Activated naive CD4-positive, alpha-beta T cell treated with anti-CD3 and anti-CD28 coated beads, Interleukin-2, amount 10 ng/mL, durations not matched to agents 7 days and 5 days (primary cell): ENCODE results near the gene LRPAP1.

ENCODE experiments used
- CTCF ChIA-PET: fragments of 350-600 bp; sonication (Branson Sonifier 250); formaldehyde crosslinking; loops from one replicate; lab custom pipeline; 2021; ENCODE audit warnings: antibody characterized with exemption; lab: Charles Lee
- DNase-seq: peaks from one replicate; pipeline ENCODE4 v3.0.0-alpha.2; 2020
- H3K27ac Mint-ChIP-seq: one replicate; pipeline ENCODE4 v1.8.0; 2021; ENCODE audit warnings: mild to moderate bottlenecking, moderate library complexity, mixed read lengths
- H3K27me3 Mint-ChIP-seq: one replicate; pipeline ENCODE4 v1.8.0; 2021; ENCODE audit warnings: mild to moderate bottlenecking, mixed read lengths
- H3K36me3 Mint-ChIP-seq: one replicate; pipeline ENCODE4 v1.8.0; 2021; ENCODE audit warnings: mixed read lengths
- H3K4me1 Mint-ChIP-seq: one replicate; pipeline ENCODE4 v1.8.0; 2021; ENCODE audit warnings: mixed read lengths
- H3K4me3 Mint-ChIP-seq: one replicate; pipeline ENCODE4 v1.8.0; 2021; ENCODE audit warnings: mild to moderate bottlenecking, moderate library complexity, mixed read lengths
- H3K9me3 Mint-ChIP-seq: one replicate; pipeline ENCODE4 v1.8.0; 2021; ENCODE audit warnings: mixed read lengths

The LRPAP1 gene

DNA sequence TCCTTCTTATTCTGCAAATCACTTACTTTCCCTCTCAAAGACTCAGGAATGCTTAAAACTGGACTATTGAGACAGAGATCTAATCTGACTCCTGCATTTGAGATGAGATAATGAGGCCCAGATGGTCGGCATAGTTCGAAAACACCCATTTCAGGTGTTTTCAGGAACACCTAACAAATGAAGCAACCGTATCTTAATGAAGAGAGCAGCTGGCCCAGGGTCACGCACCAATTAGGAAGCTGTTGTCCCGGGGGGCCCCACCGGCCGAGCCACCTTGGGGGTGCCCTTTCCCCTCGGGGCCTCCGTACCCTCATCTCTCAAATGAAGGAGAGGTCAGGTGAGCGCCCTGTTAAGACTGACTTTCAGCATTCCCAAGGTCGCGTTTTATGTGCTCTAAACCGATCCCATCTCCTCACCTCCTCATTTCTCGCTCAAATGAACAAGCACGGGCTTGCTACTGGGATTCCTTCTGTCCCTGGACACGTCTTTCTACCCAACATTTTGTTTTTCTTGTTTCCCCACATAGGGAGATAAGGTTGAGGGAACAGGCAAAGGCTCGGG, 824 bp downstream of the LRPAP1 start:
- Mint-ChIP-seq H3K4me1 (peaks cover 32% of the 10 kb centered on the region), H3K27ac (peak overlapping the region; percentile 33)

DNA sequence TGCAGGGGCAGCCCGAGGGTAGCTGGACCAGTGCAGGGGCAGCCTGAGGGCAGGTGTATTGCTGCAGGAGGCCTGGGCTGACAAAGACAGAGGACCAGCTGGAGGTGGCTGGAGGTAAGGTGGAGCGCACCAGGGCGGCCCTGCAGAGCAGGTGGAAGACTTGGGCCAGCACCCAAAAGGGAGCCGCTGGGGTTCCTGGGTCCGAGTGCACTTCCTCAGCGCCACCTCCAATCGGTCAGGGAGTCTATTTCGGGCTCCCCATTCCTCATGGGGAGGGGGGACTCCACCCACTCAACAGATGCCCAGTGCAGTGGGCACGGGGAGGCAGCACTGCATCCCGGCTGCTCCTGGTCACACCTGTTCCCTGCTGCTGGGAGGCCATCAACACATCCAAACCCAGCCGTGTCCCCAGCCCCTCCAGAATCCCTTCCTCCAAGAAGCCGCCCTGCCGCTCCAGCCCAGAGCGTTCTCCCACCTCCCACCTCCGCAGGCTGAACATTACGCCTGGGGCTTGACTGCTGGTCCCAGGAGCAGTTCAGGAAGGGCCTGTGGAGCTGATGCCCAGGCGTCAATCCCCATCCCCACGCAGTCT, 1.5 kb downstream of the LRPAP1 start:
- Mint-ChIP-seq H3K27me3 (peaks cover 29% of the 10 kb centered on the region), H3K4me1 (peaks cover 32% of the 10 kb centered on the region), H3K9me3 (peaks cover 4% of the 10 kb centered on the region), H3K36me3 (peaks cover 16% of the 10 kb centered on the region), H3K27ac (no peak overlapping the region), H3K4me3 (peak overlapping the region; percentile 99)
- no peak for DNase-seq
- CTCF ChIA-PET, result no interaction called here

More for the DNA sequence above, 824 bp downstream of the LRPAP1 start:
- CTCF ChIA-PET, result no interaction called here
- Mint-ChIP-seq H3K27me3 (peaks cover 33% of the 10 kb centered on the region), H3K9me3 (peaks cover 4% of the 10 kb centered on the region), H3K4me3 (peak overlapping the region; percentile 99), H3K36me3 (peaks cover 16% of the 10 kb centered on the region)
- no peak for DNase-seq

DNA sequence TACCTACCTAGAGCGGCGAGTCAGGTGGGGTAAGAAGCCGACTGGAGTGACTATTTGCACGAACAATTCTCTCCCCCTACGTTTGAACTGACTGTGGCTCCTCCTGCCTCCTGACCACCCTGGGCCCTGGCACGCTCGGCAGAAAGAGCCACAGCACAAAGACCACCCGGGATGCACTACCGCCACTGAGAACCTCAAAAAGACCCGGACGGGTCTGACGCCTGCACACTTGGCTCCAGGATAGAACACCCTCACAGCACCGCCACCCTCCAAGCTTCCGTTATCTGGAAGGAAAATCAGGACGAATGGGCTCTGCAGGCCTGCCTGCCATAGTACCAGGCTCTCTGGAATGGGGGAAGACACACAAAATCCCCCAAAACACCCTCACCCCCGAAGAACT, 2.2 kb downstream of the LRPAP1 start:
- Mint-ChIP-seq H3K27ac (peak overlapping the region; percentile 14), H3K4me1 (peaks cover 32% of the 10 kb centered on the region), H3K36me3 (peaks cover 16% of the 10 kb centered on the region), H3K27me3 (peaks cover 22% of the 10 kb centered on the region), H3K9me3 (peaks cover under 1% of the 10 kb centered on the region), H3K4me3 (peak overlapping the region; percentile 99)
- CTCF ChIA-PET, result no interaction called here
- DNase-seq, result no peak

DNA sequence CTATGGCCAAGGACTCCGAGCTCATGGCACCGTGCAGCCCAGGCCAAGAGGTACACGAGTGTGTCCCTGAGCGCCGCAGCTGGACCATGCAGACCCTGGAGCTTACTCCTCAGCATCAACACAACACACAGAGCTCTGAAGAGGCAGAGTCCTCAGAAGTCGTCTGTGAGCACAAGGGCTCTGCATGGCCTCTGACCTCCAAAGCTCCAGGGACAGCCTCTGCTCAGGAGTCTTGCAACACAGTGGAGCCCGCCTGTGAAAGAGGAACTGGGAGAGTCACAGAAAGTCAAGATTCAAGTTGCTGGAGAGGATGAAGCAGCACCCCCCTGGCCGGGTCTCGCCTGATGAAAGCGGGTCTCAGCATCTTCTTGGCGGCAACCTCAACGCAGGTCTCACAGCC, 2.9 kb downstream of the LRPAP1 start:
- no peak overlapping the region for H3K4me3 Mint-ChIP-seq

DNA sequence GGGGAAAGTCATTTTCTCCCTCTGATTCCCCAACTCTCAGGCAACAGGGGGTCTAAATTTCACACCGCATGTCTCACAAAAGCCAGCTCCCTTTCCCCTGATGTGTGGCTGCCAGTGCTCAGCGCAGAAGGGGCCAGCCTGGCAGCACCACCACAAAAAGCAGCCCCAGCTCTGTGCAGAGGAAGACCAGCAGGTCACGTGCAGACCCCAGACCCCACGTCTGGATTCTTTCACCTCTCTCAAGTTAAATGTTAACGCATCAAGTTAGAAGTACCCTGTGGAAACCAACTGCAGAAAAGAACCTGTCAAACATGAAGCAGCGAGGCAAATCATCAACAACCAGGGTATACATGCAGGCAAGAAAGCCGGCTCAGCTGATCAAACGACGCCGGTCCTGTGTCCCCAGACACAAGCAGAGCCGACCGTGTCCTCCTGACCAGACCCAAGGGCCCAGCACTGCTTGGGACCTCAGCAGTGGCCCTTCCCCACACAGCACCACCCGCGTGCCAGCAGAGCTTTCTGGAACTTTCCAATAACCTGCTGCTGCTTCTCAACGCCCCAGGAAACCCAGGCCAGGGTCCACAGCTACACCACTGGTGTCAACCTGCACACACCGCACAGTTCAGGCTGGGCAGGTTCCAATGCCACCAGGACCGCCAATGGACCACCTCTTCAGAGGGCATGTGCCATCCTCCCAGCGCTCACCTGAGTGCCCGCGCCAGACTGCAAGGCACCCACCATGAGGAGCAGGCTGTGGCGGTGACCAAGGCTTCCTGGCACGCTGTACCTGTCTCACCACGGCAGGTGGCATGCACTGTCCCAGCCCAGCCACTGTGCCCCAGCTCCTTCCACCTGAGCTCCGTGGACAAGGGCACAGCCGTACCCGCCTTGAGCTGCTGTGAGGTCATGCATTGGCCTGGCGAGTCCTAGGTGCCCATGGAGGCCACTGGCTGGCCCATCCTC, 4.0 kb downstream of the LRPAP1 start:
- Mint-ChIP-seq H3K4me1 (peaks cover 31% of the 10 kb centered on the region), H3K27me3 (peaks cover 10% of the 10 kb centered on the region), H3K36me3 (peaks cover 23% of the 10 kb centered on the region), H3K4me3 (no peak overlapping the region), H3K9me3 (no peaks in the 10 kb centered on the region), H3K27ac (no peak overlapping the region)
- DNase-seq, result no peak
- CTCF ChIA-PET, result no interaction called here

More for the DNA sequence above, 2.9 kb downstream of the LRPAP1 start:
- DNase-seq, result no peak
- Mint-ChIP-seq H3K9me3 (no peaks in the 10 kb centered on the region), H3K4me1 (peaks cover 32% of the 10 kb centered on the region), H3K36me3 (peaks cover 22% of the 10 kb centered on the region), H3K27ac (no peak overlapping the region), H3K27me3 (peaks cover 18% of the 10 kb centered on the region)
- CTCF ChIA-PET, result no interaction called here

DNA sequence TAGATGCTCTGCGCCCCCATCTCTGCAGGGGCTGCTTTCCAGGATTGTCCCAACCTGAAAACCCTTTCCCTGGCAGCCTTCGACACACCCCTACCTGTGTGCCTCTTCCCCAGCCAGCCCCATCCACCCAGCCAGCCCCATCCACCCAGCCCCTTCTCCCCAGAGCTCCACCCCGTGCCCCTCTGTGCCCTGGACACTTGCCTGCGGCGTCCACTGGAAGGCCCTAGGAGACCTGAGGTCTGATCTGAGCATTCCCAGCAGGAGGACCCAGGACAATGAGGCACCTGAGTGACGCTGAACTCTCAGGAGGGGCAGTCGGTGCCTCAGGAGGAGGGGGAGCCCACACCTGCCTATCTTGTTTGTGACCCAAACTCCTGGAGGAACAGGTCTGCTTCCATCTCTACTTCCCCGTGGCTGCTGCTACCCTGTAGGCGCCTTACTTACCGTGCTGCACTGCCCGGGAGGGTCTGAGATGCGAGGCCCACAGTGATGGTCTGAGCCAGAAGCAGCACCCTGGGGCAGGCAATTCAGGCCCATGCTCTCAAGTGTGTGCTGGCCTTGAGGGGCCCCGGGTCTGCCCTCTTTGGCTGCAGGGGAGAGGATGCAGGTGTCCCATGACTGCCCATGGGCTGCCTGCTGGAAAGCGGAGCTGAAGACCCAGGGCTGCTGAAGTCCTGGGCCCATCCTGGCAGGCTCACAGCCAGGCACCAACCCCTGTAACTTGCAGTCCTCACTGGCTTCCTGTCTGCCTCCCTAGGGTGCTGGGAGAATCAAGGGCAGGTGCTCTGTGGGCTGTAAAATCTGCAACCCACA, 4.9 kb downstream of the LRPAP1 start:
- peaks cover 3% of the 10 kb centered on the region for H3K27me3 Mint-ChIP-seq
- H3K4me1 Mint-ChIP-seq, result peaks cover 30% of the 10 kb centered on the region
- H3K9me3 Mint-ChIP-seq, result no peaks in the 10 kb centered on the region
- no peak overlapping the region for H3K4me3 Mint-ChIP-seq
- no peak overlapping the region for H3K27ac Mint-ChIP-seq
- peak; percentile 11 for DNase-seq
- CTCF ChIA-PET, result no interaction called here
- peaks cover 24% of the 10 kb centered on the region for H3K36me3 Mint-ChIP-seq

DNA sequence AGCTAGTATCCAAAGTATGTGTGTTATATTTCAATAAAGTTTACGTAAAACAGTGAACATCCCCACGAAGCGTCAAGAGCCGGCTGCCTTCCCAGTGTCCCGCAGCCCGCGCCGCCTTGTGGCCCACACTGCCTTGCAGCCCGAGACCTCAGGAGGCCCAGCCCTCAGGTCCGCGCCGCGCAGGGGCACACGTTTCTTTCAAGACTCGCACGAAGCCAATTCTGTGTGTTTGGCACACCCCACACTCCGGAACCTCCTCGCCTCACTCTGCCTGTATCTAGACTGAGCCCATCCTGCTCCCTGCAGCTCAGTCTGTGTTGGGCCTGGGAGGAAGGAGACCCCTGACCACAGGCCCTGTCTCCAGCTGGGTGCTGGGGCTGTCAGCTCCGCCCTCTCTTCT, 5.8 kb downstream of the LRPAP1 start:
- H3K4me3 Mint-ChIP-seq, result no peak overlapping the region
- no peaks in the 10 kb centered on the region for H3K27me3 Mint-ChIP-seq
- no peaks in the 10 kb centered on the region for H3K9me3 Mint-ChIP-seq
- DNase-seq, result no peak
- peaks cover 22% of the 10 kb centered on the region for H3K36me3 Mint-ChIP-seq
- CTCF ChIA-PET, result no interaction called here
- H3K27ac Mint-ChIP-seq, result no peak overlapping the region
- H3K4me1 Mint-ChIP-seq, result peaks cover 24% of the 10 kb centered on the region

DNA sequence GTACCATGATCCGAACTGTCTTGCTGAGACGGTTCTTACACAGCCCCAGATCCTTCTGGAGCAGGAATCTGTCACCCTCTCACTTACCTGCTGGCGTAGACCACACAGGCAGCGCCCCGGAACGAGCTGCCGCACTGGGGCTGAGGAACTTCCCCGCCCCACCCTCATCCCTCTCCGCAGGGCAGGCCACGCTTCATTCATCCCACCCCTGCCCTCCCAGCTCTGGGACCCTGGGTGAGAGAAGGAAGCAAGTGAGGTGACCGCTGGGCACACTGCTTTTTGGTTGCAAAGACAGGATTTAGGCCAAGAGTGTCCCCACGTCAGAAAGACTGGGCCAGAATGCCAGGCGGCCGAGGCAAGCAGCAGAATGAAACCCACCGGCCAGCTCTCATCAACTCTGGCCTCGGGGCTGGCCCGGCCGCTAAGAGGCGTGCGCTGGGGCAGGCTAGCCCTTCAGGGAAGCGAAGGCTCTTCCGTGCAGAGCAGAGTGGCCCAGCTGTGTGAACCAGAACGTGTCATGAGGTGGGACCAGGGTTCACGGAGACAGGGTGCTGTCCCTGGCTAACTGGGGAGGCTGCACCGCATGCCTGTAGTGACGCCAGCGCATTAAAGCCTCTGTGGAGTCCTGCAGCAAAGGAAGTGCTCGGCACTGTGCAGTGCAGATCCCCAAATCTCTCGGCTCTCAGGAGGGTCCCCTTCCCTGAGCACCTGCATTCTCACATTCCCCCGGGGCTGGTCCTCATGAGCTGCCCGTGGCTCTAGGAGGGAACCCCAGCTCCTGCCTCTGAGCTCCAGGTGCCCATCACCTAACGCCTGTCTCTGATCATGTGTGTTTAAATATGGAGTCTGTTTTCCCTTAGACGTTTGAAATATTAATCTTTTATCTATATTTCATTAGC, 6.4 kb downstream of the LRPAP1 start:
- no peaks in the 10 kb centered on the region for H3K9me3 Mint-ChIP-seq
- no peaks in the 10 kb centered on the region for H3K27me3 Mint-ChIP-seq
- no peak for DNase-seq
- no peak overlapping the region for H3K4me3 Mint-ChIP-seq
- CTCF ChIA-PET, result no interaction called here
- no peak overlapping the region for H3K27ac Mint-ChIP-seq
- H3K4me1 Mint-ChIP-seq, result peaks cover 18% of the 10 kb centered on the region
- peaks cover 20% of the 10 kb centered on the region for H3K36me3 Mint-ChIP-seq

DNA sequence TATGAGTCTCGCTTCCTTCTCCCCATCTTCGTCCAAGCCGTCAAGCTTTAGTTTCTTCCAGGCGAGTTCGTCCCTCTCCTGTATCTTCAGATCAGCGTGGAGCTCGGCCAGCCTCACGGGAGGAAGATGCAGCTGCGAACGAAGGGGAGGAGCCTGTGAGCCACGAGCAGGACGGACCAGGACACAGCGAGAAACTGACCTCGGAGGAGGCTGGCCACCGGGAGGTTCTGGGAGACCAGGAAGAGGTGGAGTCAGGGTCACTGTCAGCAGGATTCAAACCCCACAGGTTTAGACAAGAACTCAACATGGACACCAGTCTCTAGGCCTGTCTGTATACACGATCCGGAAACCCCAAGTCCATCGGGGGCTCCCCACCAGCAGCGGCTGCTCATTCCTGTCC, 7.3 kb downstream of the LRPAP1 start:
- H3K27ac Mint-ChIP-seq, result no peak overlapping the region
- H3K27me3 Mint-ChIP-seq, result no peaks in the 10 kb centered on the region
- H3K4me3 Mint-ChIP-seq, result no peak overlapping the region
- CTCF ChIA-PET, result no interaction called here
- peaks cover 9% of the 10 kb centered on the region for H3K4me1 Mint-ChIP-seq
- peaks cover 18% of the 10 kb centered on the region for H3K36me3 Mint-ChIP-seq
- peak; percentile 8 for DNase-seq
- H3K9me3 Mint-ChIP-seq, result no peaks in the 10 kb centered on the region

DNA sequence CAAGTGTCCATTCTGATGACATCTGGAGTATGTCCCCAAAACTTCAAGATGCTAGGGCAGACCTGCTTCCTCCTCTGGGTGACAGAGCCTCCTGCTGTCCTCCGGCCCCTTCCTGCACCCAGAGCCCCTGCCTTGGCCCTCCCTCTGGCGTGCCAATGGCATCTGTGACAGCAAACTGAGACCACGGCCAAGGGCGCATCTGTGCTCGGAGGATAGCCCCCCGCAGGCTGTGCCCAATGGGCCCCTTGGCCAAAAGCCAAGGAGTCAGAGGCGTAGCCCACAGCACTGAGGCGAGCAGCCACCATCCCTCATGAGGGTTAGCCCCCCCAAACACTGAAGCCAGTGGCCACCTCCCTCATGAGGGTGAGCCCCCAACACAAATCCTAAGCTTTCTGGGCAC, 7.9 kb downstream of the LRPAP1 start:
- Mint-ChIP-seq H3K4me3 (no peak overlapping the region), H3K9me3 (no peaks in the 10 kb centered on the region), H3K36me3 (peaks cover 17% of the 10 kb centered on the region), H3K4me1 (peaks cover 4% of the 10 kb centered on the region), H3K27me3 (no peaks in the 10 kb centered on the region), H3K27ac (no peak overlapping the region)
- DNase-seq, result peak; percentile 6
- CTCF ChIA-PET, result no interaction called here

DNA sequence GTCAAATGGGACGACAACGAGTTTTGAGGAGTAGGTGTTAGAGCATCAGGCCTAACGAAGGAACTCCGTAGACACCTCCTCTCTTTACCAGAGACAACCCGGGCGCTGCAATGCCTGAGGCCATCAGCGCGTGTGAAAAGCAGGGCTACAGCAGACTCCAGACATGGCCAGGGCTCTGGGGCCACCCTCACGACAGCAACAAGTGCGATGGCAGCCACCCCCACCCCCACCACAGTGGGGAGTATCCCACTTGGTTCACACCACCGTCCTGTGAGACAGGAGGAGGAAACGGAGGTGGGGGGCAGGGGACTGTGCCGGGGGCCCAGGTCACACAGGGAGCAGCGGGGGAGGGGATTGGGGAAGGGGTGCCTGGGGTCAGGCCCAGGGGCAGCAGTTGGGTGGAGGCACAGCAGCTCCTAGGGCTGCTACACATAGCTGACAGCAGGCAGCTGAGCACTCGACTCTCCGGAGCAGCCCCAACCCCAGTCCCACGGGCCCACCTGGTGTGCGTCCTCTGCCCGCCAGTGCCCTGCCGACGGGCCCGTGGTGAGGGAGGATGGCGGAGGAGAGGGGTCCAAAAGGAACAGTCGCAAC, 8.5 kb downstream of the LRPAP1 start:
- Mint-ChIP-seq H3K9me3 (no peaks in the 10 kb centered on the region), H3K27me3 (no peaks in the 10 kb centered on the region), H3K4me1 (peaks cover 4% of the 10 kb centered on the region), H3K27ac (no peak overlapping the region), H3K4me3 (no peak overlapping the region), H3K36me3 (peaks cover 17% of the 10 kb centered on the region)
- CTCF ChIA-PET, result no interaction called here
- peak; percentile 11 for DNase-seq

DNA sequence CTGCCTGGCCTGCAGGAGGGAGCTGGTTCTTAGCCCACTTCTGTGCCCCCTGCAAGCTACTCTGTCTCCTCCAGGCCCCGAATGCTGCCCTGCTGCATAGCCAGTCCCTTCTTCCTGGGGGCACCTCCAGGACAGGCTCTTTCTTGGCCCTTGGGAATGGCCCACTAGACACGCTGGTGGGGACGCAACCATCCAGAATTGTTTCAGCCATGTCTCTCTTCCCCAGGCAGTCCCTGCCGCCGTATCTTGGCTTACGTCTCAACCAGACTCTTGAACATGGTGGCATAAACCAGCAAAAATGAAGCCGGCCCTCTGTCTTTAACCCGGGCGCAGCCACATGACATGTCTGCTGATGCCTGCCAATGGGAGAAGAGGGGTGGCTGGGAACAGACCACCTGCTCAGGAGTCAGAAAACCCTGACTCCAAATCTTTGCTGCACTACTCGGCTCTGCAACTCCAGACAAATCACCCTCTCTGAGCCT, 9.0 kb downstream of the LRPAP1 start:
- peak; percentile 18 for DNase-seq
- H3K36me3 Mint-ChIP-seq, result peaks cover 15% of the 10 kb centered on the region
- no peaks in the 10 kb centered on the region for H3K27me3 Mint-ChIP-seq
- H3K9me3 Mint-ChIP-seq, result no peaks in the 10 kb centered on the region
- CTCF ChIA-PET, result no interaction called here
- no peak overlapping the region for H3K27ac Mint-ChIP-seq
- H3K4me3 Mint-ChIP-seq, result no peak overlapping the region
- H3K4me1 Mint-ChIP-seq, result peaks cover 2% of the 10 kb centered on the region

DNA sequence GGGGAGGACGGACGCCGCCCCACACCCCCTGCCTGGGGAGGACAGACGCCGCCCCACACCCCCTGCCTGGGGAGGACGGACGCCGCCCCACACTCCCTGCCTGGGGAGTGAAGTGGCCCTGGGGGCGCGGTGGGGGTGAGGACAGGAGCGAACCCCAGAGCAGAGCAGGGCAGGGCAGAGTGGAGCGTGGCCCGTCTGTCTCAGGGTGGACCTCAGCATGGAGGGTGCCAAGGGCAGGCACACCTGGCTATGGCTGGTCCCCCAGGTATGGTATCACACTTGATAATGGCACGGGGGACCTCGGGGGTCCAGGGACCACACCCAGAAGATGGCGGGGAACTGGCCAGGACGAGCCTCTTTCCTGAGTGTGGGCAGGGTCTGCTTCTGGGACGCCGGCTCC, 9.6 kb downstream of the LRPAP1 start:
- no peaks in the 10 kb centered on the region for H3K27me3 Mint-ChIP-seq
- peaks cover 15% of the 10 kb centered on the region for H3K36me3 Mint-ChIP-seq
- no peaks in the 10 kb centered on the region for H3K4me1 Mint-ChIP-seq
- no peak for DNase-seq
- H3K27ac Mint-ChIP-seq, result no peak overlapping the region
- CTCF ChIA-PET, result no interaction called here
- H3K9me3 Mint-ChIP-seq, result no peaks in the 10 kb centered on the region
- no peak overlapping the region for H3K4me3 Mint-ChIP-seq
